ENCODE data around the gene AHNAK2.
"Not testable (repeated sequence)": the region's sequence is repeated elsewhere in the genome, so short reads cannot be mapped to it uniquely, and the experiment has no call there.

AHNAK2 gene

GRCh38 chr14:104971447-104972240 is 6.5 kb downstream of the AHNAK2 start:
- DNase-seq = no peak

- DNase-seq = no peak
Measured at GRCh38 chr14:104970231-104971068, 7.7 kb downstream of the AHNAK2 start.

- no peak for DNase-seq
Measured at GRCh38 chr14:104969741-104970230, 8.4 kb downstream of the AHNAK2 start.

- DNase-seq = no peak
Measured at GRCh38 chr14:104968541-104969401, 9.4 kb downstream of the AHNAK2 start.

- DNase-seq = no peak
Measured at GRCh38 chr14:104968153-104968527, 10.0 kb downstream of the AHNAK2 start.

GRCh38 chr14:104967386-104968152 is 10.6 kb downstream of the AHNAK2 start:
- DNase-seq = no peak

- DNase-seq = no peak
Measured at GRCh38 chr14:104966981-104967385, 11.2 kb downstream of the AHNAK2 start.

GRCh38 chr14:104966261-104966865 is 11.8 kb downstream of the AHNAK2 start:
- no peak for DNase-seq

GRCh38 chr14:104965561-104966231 is 12.5 kb downstream of the AHNAK2 start:
- no peak for DNase-seq

GRCh38 chr14:104964546-104964945 is 13.6 kb downstream of the AHNAK2 start:
- DNase-seq = no peak

GRCh38 chr14:104957146-104958113 is 20.7 kb downstream of the AHNAK2 start:
- no peak for DNase-seq

GRCh38 chr14:104956290-104956890 is 21.8 kb downstream of the AHNAK2 start:
- DNase-seq = no peak

- no peak for DNase-seq
Measured at GRCh38 chr14:104955396-104955770, 22.8 kb downstream of the AHNAK2 start.

GRCh38 chr14:104954746-104955395 is 23.3 kb downstream of the AHNAK2 start:
- no peak for DNase-seq

- no peak for DNase-seq
Measured at GRCh38 chr14:104953896-104954656, 24.1 kb downstream of the AHNAK2 start.

GRCh38 chr14:104953097-104953496 is 25.1 kb downstream of the AHNAK2 start:
- no peak for DNase-seq

GRCh38 chr14:104951863-104952657 is 26.1 kb downstream of the AHNAK2 start:
- not testable (repeated sequence) for DNase-seq

Measured in NCI-H1105 (cell line).